Stimulated activated CD4-positive, alpha-beta T cell treated with anti-CD3 and anti-CD28 coated beads, Interleukin-15, amount 100 ng/mL, for 48 hours (primary cell): ENCODE results near the gene SYT5.
"Not testable (repeated sequence)": the region's sequence is repeated elsewhere in the genome, so short reads cannot be mapped to it uniquely, and the experiment has no call there.

Experiments used
- DNase-seq, 2 donors: peaks; one replicate each; pipeline ENCODE4 v3.0.0-alpha.2; 2020; ENCODE audit warnings: low read depth in 2 of 2

SYT5 gene

GRCh38 chr19:55172318-55172717, 7.8 kb downstream of the SYT5 start:
- not testable (repeated sequence) for DNase-seq

GRCh38 chr19:55171440-55171839, 8.6 kb downstream of the SYT5 start:
- no peak for DNase-seq

- no peak for DNase-seq
These were observed 11.0 kb downstream of the SYT5 start for GRCh38 chr19:55169136-55169535.

- peak; percentile 76 to 87 for DNase-seq
These were observed 13.4 kb downstream of the SYT5 start, which contains the start of gene DNAAF3 for GRCh38 chr19:55166530-55167268. TSS of gene DNAAF3 (minus strand) at chr19:55166613. CDS start at chr19:55166413, 200 bp downstream.

GRCh38 chr19:55165952-55166529, 14.0 kb downstream of the SYT5 start:
- peak; percentile 43 to 50 for DNase-seq

GRCh38 chr19:55161571-55162322, 18.3 kb downstream of the SYT5 start:
- no peak for DNase-seq

GRCh38 chr19:55160986-55161365, 19.1 kb downstream of the SYT5 start:
- DNase-seq, result no peak

- peak; percentile 83 to 89 for DNase-seq
These were observed 19.7 kb downstream of the SYT5 start for GRCh38 chr19:55160128-55160985.

- DNase-seq, result no peak
These were observed 21.0 kb downstream of the SYT5 start for GRCh38 chr19:55158848-55159749.

- DNase-seq, result no peak
These were observed 21.7 kb downstream of the SYT5 start for GRCh38 chr19:55158423-55158822.

GRCh38 chr19:55157064-55157908, 22.8 kb downstream of the SYT5 start, which contains the start of gene TNNI3:
TSS of gene TNNI3 (minus strand) at chr19:55157732. CDS start at chr19:55157589, 143 bp downstream.
- DNase-seq, result no peak

GRCh38 chr19:55156202-55157063, 23.7 kb downstream of the SYT5 start:
- no peak for DNase-seq

- not testable (repeated sequence) for DNase-seq
These were observed 24.3 kb downstream of the SYT5 start for GRCh38 chr19:55155784-55156183.

- DNase-seq, result no peak
These were observed 26.3 kb downstream of the SYT5 start for GRCh38 chr19:55153652-55154264.

GRCh38 chr19:55152017-55152416, 28.1 kb downstream of the SYT5 start:
- DNase-seq, result no peak

GRCh38 chr19:55149078-55150003, 30.7 kb downstream of the SYT5 start, which contains the start of gene TNNT1:
TSS of gene TNNT1 (minus strand) at chr19:55149206. CDS start at chr19:55147157, 2,049 bp downstream.
- DNase-seq, result no peak
